GM18858 (cell line): ENCODE data around the gene MYRIP.

Experiments used
- ATAC-seq: cut with Tn5 transposase; IDR thresholded peaks from one replicate; pipeline ENCODE4 v1.9.1; 2021; ENCODE audit not compliant: unreplicated experiment

MYRIP gene

GRCh38 chr3:39962581-39962980 lies 153.2 kb downstream of the MYRIP start:
- no peak for ATAC-seq

DNA sequence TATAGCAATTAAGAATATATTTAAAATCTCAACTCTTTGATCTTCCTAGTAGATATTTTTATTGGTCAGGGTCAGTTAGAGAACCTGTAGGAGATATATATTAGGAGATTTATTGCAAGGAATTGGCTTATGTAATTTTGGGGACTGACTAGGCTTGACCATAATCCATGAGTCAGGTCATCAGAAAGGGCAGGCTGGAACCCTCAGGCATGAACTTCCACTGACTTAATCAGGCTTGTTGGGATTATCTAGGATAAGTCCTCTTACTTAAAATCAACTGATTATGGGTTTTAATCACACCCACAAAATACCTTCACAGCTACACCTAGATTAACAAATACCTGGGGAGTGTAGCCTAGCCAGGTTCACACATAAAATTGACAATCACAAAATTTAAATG lies 156.1 kb downstream of the MYRIP start:
- no peak for ATAC-seq

DNA sequence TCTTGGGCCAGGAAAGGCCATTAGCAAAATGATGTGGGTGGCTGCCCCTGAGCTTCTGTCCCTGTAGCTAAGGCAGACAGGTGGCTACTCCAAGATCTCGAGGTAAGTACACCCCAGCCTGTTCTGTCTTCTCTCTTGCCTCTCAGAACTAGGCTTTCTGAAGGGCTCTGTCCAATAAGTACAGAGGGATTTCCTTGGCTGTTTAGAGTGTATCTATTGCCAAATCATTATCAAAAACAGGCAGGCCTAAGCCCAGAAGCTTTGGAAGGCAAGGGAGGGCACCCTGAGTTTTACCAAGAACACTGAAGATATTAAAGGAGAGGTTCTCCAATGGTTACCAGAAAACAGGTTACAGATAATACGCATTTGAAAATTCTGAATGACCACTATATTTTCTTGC lies 156.6 kb downstream of the MYRIP start:
- ATAC-seq: no peak

DNA sequence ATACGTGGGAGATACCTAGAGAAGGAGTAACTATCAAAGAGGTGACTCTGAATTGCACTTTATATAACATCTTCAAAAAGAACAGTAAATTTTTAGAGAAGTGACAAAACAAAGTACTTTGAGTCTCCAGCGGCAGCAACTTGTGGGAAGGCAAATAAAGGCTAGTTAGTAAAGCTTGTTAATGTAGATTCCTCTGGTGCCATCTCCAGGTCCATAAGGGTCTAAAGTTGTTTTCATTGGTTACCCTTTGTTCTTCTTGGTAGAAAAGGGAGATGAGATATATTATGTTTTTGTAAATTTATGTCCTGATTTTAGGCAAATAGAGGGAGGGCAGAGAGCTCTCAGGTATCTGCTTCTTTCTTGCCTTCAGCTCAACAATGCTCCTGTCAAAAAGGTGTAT lies 161.6 kb downstream of the MYRIP start:
- no peak for ATAC-seq

- ATAC-seq: no peak
These were observed 162.2 kb downstream of the MYRIP start for GRCh38 chr3:39971559-39972031.

DNA sequence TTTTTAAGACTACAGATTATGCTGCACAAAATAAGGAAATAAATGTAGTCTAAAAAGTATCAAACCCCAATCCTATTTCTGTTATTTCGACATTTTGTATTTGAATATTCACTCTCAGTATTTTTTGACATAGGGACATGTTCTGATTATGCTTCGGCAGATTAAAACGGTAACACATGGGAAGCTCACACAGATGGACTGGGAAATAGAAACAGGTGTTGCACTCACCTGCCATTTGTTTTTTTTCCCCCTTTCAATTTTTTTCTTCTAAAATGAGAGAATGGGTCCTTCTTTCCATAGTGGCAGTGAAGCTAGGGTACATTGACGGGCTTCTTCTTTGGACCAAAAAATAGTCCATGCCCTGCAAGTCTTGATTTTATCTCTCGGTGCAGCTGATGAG lies 163.1 kb downstream of the MYRIP start:
- no peak for ATAC-seq

DNA sequence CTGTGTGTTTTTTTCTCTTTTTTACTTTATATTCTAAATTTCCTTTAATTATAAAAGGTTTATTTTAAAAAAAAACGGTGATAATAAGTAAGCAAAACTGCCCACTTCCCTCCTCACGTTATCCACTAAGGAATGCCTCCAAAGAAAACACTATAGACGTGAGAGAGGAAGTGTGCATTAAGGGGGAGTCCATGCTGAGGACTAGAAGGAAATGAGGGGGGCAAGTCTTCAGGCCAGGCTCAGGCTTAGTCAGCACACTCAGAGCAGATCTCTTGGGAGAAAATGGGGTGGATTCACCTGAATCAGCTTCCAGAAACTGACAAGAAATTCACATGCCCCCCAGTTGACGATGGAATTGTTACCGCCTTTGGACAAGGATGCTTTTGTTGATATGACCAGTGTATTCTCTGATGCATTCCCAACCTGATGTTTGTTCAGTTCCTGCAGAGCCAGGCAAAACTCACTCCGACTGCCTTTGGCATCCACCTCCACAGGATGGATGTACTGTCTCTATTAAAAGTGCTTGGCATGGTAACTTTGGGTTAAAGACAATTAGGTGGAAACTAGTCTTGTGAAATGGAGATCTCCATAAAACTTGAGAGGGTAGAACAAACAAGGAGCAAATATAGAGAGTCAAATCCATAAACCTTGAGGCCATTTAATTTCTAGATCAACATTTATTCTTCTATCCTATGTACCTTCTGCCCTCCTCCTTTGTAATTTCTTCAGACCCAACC lies 167.8 kb downstream of the MYRIP start:
- ATAC-seq: no peak

- no peak for ATAC-seq
These were observed 168.9 kb downstream of the MYRIP start for GRCh38 chr3:39978308-39978707.

- no peak for ATAC-seq
These were observed 170.6 kb downstream of the MYRIP start for GRCh38 chr3:39980058-39980457.

DNA sequence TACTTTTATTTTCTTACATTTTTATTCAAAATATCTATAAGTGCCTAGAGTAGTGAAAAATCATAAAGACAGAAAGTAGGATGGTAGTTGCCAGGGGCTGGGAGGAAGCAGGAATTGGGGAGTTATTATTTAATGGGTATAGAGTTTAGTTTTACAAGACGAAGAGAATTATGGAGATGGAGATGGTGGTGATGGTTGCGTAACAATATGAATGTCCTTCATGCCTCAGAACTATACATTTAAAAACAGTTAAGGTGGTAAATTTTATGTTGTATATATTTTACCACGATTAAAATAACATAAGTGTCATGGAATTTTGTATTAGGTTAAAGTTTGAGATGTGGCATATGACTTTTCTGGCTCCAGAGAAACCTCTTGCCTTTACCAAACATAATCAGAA lies 171.4 kb downstream of the MYRIP start:
- ATAC-seq: no peak

GRCh38 chr3:39981547-39982184 lies 172.3 kb downstream of the MYRIP start:
- ATAC-seq: no peak

DNA sequence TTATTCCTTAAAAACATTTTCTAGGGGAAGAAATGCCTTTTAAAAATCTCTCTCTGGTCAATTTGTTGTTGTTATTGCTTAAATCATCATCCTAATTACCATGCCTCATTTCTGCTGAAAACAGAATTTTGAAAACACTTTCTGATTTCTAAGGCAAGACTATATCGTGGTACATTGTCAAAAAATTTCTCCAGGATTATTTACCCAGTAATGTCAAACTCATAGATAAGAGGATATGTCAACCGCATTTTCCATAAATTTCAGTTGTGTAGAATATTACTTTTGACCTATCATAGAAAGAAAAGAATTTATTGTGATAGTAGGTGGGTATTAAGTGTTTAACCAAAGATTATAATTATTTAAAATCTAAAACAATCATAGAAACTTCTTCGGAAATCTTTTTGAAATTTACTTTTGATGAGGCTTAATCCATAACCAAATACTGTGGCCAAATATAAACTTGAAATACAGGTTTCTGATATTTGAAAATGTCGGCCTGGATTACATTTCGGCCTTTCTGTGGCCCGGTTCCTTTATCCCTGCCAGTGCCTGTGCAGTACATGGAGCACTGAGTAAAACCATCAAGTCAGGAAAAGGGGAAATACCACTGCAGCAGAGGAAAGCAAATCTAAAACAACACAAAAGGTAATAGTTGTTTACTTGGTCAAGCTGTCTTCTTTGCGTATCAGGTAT lies 173.4 kb downstream of the MYRIP start:
- ATAC-seq: no peak

DNA sequence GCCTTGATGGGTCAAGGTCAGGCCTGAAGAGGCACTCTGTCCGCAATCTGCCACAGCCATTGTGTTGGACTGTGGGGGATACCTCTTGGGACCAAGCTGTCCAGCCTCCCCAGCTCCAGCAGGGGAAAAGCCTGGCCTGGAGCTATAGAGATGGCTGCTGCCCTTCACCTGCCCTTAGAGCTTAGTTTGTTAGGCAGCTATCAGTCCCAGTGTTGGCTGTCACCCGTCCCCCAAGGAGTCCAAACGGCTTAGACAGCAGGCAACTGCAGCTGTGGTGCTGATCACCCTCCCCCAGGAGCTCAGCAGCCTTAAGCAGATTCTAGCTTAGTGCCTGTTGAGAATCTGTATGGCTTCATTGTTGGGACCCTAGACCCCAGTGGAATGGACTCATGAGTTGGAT lies 180.3 kb downstream of the MYRIP start:
- no peak for ATAC-seq

DNA sequence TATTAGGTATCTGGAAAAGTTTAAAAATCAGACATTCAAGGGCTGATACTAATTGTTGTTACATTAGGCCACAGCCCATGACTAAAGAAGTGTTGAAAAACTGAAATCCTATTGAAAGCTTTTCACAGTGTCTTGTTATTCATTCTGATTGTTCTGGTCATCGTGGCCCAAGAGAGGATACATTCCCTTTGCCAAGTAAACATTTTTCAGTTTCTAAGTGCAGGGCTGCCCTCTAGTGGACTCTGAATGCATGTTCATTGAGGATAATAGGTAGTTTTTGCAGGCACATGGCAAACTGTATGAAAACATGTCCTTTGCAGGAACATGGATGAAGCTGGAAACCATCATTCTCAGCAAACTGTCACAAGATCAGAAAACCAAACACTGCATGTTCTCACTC lies 181.1 kb downstream of the MYRIP start:
- no peak for ATAC-seq

GRCh38 chr3:40008796-40009195 lies 199.4 kb downstream of the MYRIP start:
- ATAC-seq: no peak

GRCh38 chr3:40009991-40010390 lies 200.6 kb downstream of the MYRIP start:
- ATAC-seq: no peak

DNA sequence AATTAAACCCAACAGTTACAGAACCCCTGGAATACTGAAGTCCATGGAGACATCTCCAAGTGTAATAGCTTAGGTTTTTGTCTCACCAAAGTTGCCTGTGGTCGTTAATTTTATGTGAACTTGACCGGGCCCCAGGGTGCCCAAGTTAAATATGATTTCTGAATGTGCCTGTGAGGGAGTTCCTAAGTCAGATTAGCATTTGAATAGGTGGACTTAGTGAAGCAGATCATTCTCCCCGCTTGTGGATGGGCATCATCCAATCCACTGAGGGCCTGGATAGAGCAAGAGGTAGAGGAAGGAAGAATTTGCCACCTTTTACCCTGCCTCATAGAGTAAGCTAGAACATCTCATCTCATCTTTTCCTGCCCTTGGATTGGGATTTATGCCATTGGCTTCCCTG lies 203.0 kb downstream of the MYRIP start:
- no peak for ATAC-seq

GRCh38 chr3:40016391-40016790 lies 207.0 kb downstream of the MYRIP start:
- no peak for ATAC-seq

GRCh38 chr3:40018369-40018768 lies 209.0 kb downstream of the MYRIP start:
- ATAC-seq: no peak

- ATAC-seq: no peak
These were observed 210.0 kb downstream of the MYRIP start for GRCh38 chr3:40019376-40019775.

- ATAC-seq: no peak
These were observed 211.3 kb downstream of the MYRIP start for GRCh38 chr3:40020689-40021088.

GRCh38 chr3:40021338-40021737 lies 211.9 kb downstream of the MYRIP start:
- ATAC-seq: no peak
